Tibial artery (tissue), 4 donors: ENCODE data around the gene TMEM238.

Experiments used
- DNase-seq, 2 donors: peaks; one replicate each; pipeline ENCODE4 v3.0.0-alpha.2; 2019
- H3K27ac ChIP-seq, 2 donors: fragments of 200-600 bp; sonication (generic) in 1 of 2; 1 replicate in 1 of 2; 2 replicates in 1 of 2; pipeline ENCODE4 v1.5.1; 2018 to 2019; ENCODE audit warnings: mild to moderate bottlenecking in 1 of 2
- H3K27me3 ChIP-seq, 2 donors: fragments of 200-600 bp; sonication (generic) in 1 of 2; one replicate each; pipeline versions ENCODE4 v1.5.1 to v1.6.0; 2016 to 2019
- H3K36me3 ChIP-seq, 3 donors: fragments of 200-600 bp; sonication (generic) in 2 of 3; one replicate each; pipeline ENCODE4 v1.5.1; 2016 to 2019; ENCODE audit warnings: mild to moderate bottlenecking in 2 of 3
- H3K4me1 ChIP-seq, 4 donors: fragments of 200-600 bp; sonication (generic) in 2 of 4; 1 replicate in 3 of 4; 2 replicates in 1 of 4; pipeline ENCODE4 v1.5.1; 2016 to 2019
- H3K4me3 ChIP-seq, 2 donors: fragments of 200-600 bp; sonication (generic) in 1 of 2; 1 replicate in 1 of 2; 2 replicates in 1 of 2; pipeline ENCODE4 v1.5.1; 2018 to 2019; ENCODE audit warnings: mild to moderate bottlenecking in 2 of 2
- H3K9me3 ChIP-seq, 3 donors: fragments of 200-600 bp; sonication (generic) in 1 of 3; one replicate each; pipeline ENCODE4 v1.5.1; 2016 to 2019
- CTCF ChIP-seq, 2 experiments: fragments of 200-600 bp in 1 of 2; fragments of 450-650 bp in 1 of 2; IDR thresholded peaks; one replicate each; pipeline ENCODE4 v1.5.1; 2017 to 2019; ENCODE audit warnings: antibody characterized with exemption in 2 of 2, mild to moderate bottlenecking in 1 of 2, moderate library complexity in 1 of 2
- intact Hi-C: fragments of 100-400 bp; cut with DNase I; formaldehyde crosslinking; loops from one replicate; pipeline ENCODE4 v1.15.0; 2023; ENCODE audit warnings: low total_unique reads

TMEM238 gene

GRCh38 chr19:55384131-55384919 lies at the start of gene TMEM238:
TMEM238 (minus strand) TSS chr19:55384292; CDS start chr19:55384259, 33 bp downstream.
- DNase-seq: no peak
- Histone ChIP-seq H3K27ac (peak within 1 kb of the TSS; percentile 85 to 94), H3K27me3 (no peaks in the 10 kb centered on the region), H3K4me3 (peak within 1 kb of the TSS; percentile 78 to 93), H3K36me3 (peaks cover 4 to 24% (median 24%) of the 10 kb centered on the region in 3 donors), H3K9me3 (no peaks in the 10 kb centered on the region), H3K4me1 (peaks cover 0 to 47% (median 45%) of the 10 kb centered on the region in 4 donors)
- no peak for TF ChIP-seq CTCF (IDR thresholded peaks at IDR 0.05)
- intact Hi-C loops: loop anchor here (2.0 to 5.0 kb wide), 2 partner anchors 46 to 82 kb away; partner anchors contain the start of gene KMT5C

- no peaks in the 10 kb centered on the region for H3K36me3 ChIP-seq
- H3K27me3 ChIP-seq: peaks cover 5 to 79% of the 10 kb centered on the region in 2 donors
- TF ChIP-seq CTCF (IDR thresholded peaks at IDR 0.05): no peak
- H3K4me3 ChIP-seq: no peak overlapping the region
- intact Hi-C loops: no loop called here
- H3K4me1 ChIP-seq: peaks cover 0 to 5% (median 0%) of the 10 kb centered on the region in 4 donors
- no peak overlapping the region for H3K27ac ChIP-seq
- no peak for DNase-seq
- no peaks in the 10 kb centered on the region for H3K9me3 ChIP-seq
These were observed 49.2 kb upstream of the TMEM238 start for GRCh38 chr19:55433292-55433691.

- H3K36me3 ChIP-seq: no peaks in the 10 kb centered on the region
- H3K27me3 ChIP-seq: peaks cover 5 to 77% of the 10 kb centered on the region in 2 donors
- no peak for DNase-seq
These were observed 48.3 kb upstream of the TMEM238 start for GRCh38 chr19:55432241-55432959.

GRCh38 chr19:55431183-55431582 lies 47.1 kb upstream of the TMEM238 start:
- Histone ChIP-seq H3K4me1 (peaks cover 0 to 5% (median 0%) of the 10 kb centered on the region in 4 donors), H3K27ac (no peak overlapping the region), H3K36me3 (no peaks in the 10 kb centered on the region), H3K9me3 (no peaks in the 10 kb centered on the region), H3K27me3 (peaks cover 5 to 77% of the 10 kb centered on the region in 2 donors), H3K4me3 (no peak overlapping the region)
- TF ChIP-seq CTCF (IDR thresholded peaks at IDR 0.05): no peak
- intact Hi-C loops: no loop called here
- no peak for DNase-seq

More at GRCh38 chr19:55432241-55432959, 48.3 kb upstream of the TMEM238 start:
- no peak overlapping the region for H3K4me3 ChIP-seq
- peaks cover 0 to 5% (median 0%) of the 10 kb centered on the region in 4 donors for H3K4me1 ChIP-seq
- no peaks in the 10 kb centered on the region for H3K9me3 ChIP-seq
- intact Hi-C loops: no loop called here
- TF ChIP-seq CTCF (IDR thresholded peaks at IDR 0.05): no peak
- no peak overlapping the region for H3K27ac ChIP-seq

GRCh38 chr19:55426042-55426441 lies 42.0 kb upstream of the TMEM238 start:
- intact Hi-C loops: no loop called here
- no peak for DNase-seq

More at GRCh38 chr19:55426042-55426441, 42.0 kb upstream of the TMEM238 start:
- H3K36me3 ChIP-seq: no peaks in the 10 kb centered on the region
- no peaks in the 10 kb centered on the region for H3K4me1 ChIP-seq
- no peak overlapping the region for H3K4me3 ChIP-seq
- no peak overlapping the region for H3K27ac ChIP-seq
- no peaks in the 10 kb centered on the region for H3K9me3 ChIP-seq
- H3K27me3 ChIP-seq: peaks cover 0 to 63% of the 10 kb centered on the region in 2 donors
- no peak for TF ChIP-seq CTCF (IDR thresholded peaks at IDR 0.05)
